ENCODE data around the gene RIBC2.

Gene RIBC2

GRCh38 chr22:45481661-45482060, 68.2 kb downstream of the RIBC2 start:
- TF ChIP-seq TAF1 (IDR thresholded peaks at IDR 0.05; ENCODE audit: borderline replicate concordance, insufficient read depth, low read length) (no peak), FOXP2 (optimal IDR thresholded peaks at IDR 0.05; ENCODE audit: borderline replicate concordance, extremely low read depth, extremely low read length, insufficient read depth) (no peak), SIN3A (IDR thresholded peaks at IDR 0.05; ENCODE audit: borderline replicate concordance, insufficient read depth, low read length) (no peak), REST (IDR thresholded peaks at IDR 0.05; ENCODE audit: insufficient read depth in 1 of 2, low read depth in 2 of 2, low read length in 2 of 2) (no peak), POLR2AphosphoS5 (IDR thresholded peaks at IDR 0.05; ENCODE audit: low read depth, low read length) (no peak)

Data from PFSK-1 (cell line).